ENCODE measurements around the gene B3GALT5. TPM values are rescaled to one million over a fixed set of nuclear protein-coding genes. Genes with fewer than 3 reads are reported as not detected.
A peak's percentile ranks its signal among the peaks of the same experiment; 100 is the strongest.

B3GALT5 gene
- total RNA-seq, 1 donor from 2014 or later: not detected

GRCh38 chr21:39713905-39714304, 101.2 kb downstream of the B3GALT5 start:
- Mint-ChIP-seq H3K36me3 (ENCODE audit: low read depth) (no peaks in the 10 kb centered on the region), H3K4me1 (ENCODE audit: low read depth) (no peaks in the 10 kb centered on the region), H3K9me3 (ENCODE audit: low read depth) (no peaks in the 10 kb centered on the region), H3K27me3 (ENCODE audit: low read depth) (peaks cover 37% of the 10 kb centered on the region), H3K4me3 (ENCODE audit: unreplicated experiment) (no peak overlapping the region), H3K27ac (ENCODE audit: unreplicated experiment) (no peak overlapping the region)
- no peak for DNase-seq (ENCODE audit: low spot score)
- TF ChIP-seq, protein P1, sequence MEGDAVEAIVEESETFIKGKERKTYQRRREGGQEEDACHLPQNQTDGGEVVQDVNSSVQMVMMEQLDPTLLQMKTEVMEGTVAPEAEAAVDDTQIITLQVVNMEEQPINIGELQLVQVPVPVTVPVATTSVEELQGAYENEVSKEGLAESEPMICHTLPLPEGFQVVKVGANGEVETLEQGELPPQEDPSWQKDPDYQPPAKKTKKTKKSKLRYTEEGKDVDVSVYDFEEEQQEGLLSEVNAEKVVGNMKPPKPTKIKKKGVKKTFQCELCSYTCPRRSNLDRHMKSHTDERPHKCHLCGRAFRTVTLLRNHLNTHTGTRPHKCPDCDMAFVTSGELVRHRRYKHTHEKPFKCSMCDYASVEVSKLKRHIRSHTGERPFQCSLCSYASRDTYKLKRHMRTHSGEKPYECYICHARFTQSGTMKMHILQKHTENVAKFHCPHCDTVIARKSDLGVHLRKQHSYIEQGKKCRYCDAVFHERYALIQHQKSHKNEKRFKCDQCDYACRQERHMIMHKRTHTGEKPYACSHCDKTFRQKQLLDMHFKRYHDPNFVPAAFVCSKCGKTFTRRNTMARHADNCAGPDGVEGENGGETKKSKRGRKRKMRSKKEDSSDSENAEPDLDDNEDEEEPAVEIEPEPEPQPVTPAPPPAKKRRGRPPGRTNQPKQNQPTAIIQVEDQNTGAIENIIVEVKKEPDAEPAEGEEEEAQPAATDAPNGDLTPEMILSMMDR (IDR thresholded peaks at IDR 0.05): no peak

DNA sequence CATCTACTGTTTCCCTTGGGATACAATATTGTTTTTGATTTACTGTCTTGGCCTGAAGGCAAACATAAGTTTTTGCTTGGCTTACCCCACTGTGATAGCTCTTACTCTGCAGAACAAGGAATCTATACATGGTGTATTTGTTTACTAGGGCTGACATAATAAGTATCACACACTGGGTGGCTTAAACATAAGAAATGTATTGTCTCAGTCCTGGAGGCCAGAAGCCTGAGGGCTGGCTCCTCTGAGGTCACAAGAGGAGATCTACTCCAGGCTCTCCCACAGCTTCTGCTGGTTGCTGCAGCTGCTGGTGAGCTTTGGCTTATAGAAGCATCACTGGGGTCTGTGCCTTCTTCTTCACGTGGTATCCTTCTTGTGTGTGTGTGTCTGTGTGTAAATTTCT, 101.6 kb downstream of the B3GALT5 start:
- Mint-ChIP-seq H3K4me3 (ENCODE audit: unreplicated experiment) (no peak overlapping the region), H3K4me1 (ENCODE audit: low read depth) (no peaks in the 10 kb centered on the region), H3K27ac (ENCODE audit: unreplicated experiment) (no peak overlapping the region), H3K27me3 (ENCODE audit: low read depth) (peaks cover 39% of the 10 kb centered on the region), H3K9me3 (ENCODE audit: low read depth) (no peaks in the 10 kb centered on the region), H3K36me3 (ENCODE audit: low read depth) (no peaks in the 10 kb centered on the region)
- TF ChIP-seq, protein P1 (IDR thresholded peaks at IDR 0.05): no peak
- DNase-seq (ENCODE audit: low spot score): no peak

- peaks cover 45% of the 10 kb centered on the region for H3K27me3 Mint-ChIP-seq (ENCODE audit: low read depth)
- no peak for DNase-seq (ENCODE audit: low spot score)
- H3K4me1 Mint-ChIP-seq (ENCODE audit: low read depth): no peaks in the 10 kb centered on the region
Measured at GRCh38 chr21:39715804-39716397, 103.2 kb downstream of the B3GALT5 start.

GRCh38 chr21:39720126-39720778, 107.5 kb downstream of the B3GALT5 start:
- Mint-ChIP-seq H3K27me3 (ENCODE audit: low read depth) (peaks cover 49% of the 10 kb centered on the region), H3K27ac (ENCODE audit: unreplicated experiment) (no peak overlapping the region), H3K9me3 (ENCODE audit: low read depth) (peaks cover 2% of the 10 kb centered on the region), H3K4me1 (ENCODE audit: low read depth) (no peaks in the 10 kb centered on the region), H3K36me3 (ENCODE audit: low read depth) (no peaks in the 10 kb centered on the region), H3K4me3 (ENCODE audit: unreplicated experiment) (no peak overlapping the region)
- TF ChIP-seq, protein P1 (IDR thresholded peaks at IDR 0.05): peak; percentile 46
- no peak for DNase-seq (ENCODE audit: low spot score)

More at GRCh38 chr21:39715804-39716397, 103.2 kb downstream of the B3GALT5 start:
- H3K9me3 Mint-ChIP-seq (ENCODE audit: low read depth): no peaks in the 10 kb centered on the region
- no peaks in the 10 kb centered on the region for H3K36me3 Mint-ChIP-seq (ENCODE audit: low read depth)
- TF ChIP-seq, protein P1 (IDR thresholded peaks at IDR 0.05): peak; percentile 94
- H3K27ac Mint-ChIP-seq (ENCODE audit: unreplicated experiment): no peak overlapping the region
- H3K4me3 Mint-ChIP-seq (ENCODE audit: unreplicated experiment): no peak overlapping the region

- Mint-ChIP-seq H3K9me3 (ENCODE audit: low read depth) (peaks cover 2% of the 10 kb centered on the region), H3K4me3 (ENCODE audit: unreplicated experiment) (no peak overlapping the region), H3K4me1 (ENCODE audit: low read depth) (no peaks in the 10 kb centered on the region), H3K36me3 (ENCODE audit: low read depth) (no peaks in the 10 kb centered on the region), H3K27me3 (ENCODE audit: low read depth) (peaks cover 47% of the 10 kb centered on the region), H3K27ac (ENCODE audit: unreplicated experiment) (no peak overlapping the region)
- DNase-seq (ENCODE audit: low spot score): no peak
- TF ChIP-seq, protein P1 (IDR thresholded peaks at IDR 0.05): no peak
Measured at GRCh38 chr21:39721885-39722284, 109.1 kb downstream of the B3GALT5 start.

Other genes with a start within 250 kb of the B3GALT5 start
- 0.56 to 2.4 TPM (median 0.92 TPM) in 3 replicates for gene LCA5L, start 167.2 kb upstream of the B3GALT5 start, total RNA-seq
- gene SH3BGR, start 161.0 kb upstream of the B3GALT5 start, total RNA-seq: 2.4 to 3.3 TPM (median 2.8 TPM) in 3 replicates
- gene IGSF5, start 132.2 kb downstream of the B3GALT5 start, total RNA-seq: not detected in 3 replicates